VCaP (cell line): ENCODE data around the gene CDC7.

Source experiments
- H3K27ac ChIP-seq: fragments of 450-650 bp; 2 replicates; pipeline ENCODE4 v1.5.1; 2017
- TF ChIP-seq, protein P1 (sequence below): fragments of 450-650 bp; conservative IDR thresholded peaks from 2 replicates; pipeline ENCODE4 v1.5.1; 2017; ENCODE audit warnings: mild to moderate bottlenecking, moderate library complexity

CDC7 gene

DNA sequence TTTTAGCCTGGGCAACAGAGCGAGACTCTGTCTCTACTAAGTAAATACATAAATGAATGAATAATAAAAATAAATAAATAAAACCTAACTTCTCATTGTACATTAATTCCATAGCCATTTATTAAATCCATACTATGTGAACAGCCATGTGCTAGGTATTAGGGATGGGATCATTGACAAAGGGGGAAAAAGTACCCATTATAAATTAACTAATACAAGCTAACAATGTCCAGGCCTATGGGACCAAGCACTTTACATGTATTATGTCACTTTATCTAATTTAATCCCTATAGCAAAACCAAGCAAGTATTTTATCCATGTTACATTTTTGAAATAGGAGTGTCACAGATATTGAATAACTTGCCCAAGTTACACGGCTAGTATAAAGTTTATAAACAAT lies 2.6 kb upstream of the CDC7 start:
- H3K27ac ChIP-seq, result no peak overlapping the region
- TF ChIP-seq, protein P1, sequence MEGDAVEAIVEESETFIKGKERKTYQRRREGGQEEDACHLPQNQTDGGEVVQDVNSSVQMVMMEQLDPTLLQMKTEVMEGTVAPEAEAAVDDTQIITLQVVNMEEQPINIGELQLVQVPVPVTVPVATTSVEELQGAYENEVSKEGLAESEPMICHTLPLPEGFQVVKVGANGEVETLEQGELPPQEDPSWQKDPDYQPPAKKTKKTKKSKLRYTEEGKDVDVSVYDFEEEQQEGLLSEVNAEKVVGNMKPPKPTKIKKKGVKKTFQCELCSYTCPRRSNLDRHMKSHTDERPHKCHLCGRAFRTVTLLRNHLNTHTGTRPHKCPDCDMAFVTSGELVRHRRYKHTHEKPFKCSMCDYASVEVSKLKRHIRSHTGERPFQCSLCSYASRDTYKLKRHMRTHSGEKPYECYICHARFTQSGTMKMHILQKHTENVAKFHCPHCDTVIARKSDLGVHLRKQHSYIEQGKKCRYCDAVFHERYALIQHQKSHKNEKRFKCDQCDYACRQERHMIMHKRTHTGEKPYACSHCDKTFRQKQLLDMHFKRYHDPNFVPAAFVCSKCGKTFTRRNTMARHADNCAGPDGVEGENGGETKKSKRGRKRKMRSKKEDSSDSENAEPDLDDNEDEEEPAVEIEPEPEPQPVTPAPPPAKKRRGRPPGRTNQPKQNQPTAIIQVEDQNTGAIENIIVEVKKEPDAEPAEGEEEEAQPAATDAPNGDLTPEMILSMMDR, result no peak

DNA sequence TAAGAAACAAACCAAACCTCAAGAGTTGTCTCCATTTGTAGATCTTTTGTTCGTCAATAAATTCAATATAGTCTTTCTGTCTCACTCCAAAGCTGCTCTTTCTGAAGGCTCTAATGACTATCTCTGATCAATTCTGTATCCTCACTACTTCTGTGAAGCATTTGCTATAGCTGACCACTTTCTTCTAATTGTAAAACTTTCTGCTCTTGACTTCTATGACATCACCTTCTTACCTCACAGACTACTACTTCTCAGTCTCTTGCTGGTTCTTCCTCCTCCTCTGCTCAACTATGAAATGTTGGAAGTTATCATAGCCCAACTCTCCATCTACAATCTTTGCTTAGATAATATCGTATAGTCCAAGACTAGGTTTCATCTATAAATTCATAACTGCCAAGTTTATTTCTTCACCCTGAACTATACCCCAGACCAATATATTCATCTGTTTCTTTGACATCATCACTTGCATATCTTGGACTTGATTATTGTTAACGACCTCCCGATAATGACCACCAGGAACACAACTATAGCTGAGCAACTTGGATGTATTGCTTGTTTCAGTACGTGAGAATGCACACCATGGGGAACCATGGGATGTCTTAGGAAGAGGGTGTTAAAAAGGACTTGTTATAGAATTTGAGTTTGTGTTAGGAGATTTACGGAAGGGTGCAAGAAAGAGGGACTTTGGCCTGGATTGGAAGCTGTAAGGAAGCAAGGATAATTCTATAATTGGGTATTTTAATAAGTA lies 2.0 kb upstream of the CDC7 start:
- H3K27ac ChIP-seq, result no peak overlapping the region
- TF ChIP-seq, protein P1, result no peak

DNA sequence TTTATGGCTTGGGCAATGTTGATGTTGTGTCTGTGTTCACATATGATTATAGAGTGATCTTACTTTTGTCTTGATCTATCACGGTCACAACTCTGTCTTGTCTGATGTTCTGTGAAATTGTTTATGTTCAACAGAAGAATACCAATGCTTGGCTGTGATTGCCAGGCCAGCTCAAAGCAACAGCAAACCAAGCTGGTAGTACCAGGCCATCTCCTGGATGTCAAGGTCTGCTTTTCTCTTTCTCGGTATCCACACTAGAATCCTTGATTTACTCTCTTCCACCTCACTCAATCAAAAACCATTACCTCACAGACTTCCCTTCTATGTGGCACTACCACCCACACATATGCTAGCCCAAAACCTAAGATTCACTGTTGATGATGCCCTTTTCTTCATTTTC lies 1.3 kb upstream of the CDC7 start:
- TF ChIP-seq, protein P1, result no peak
- no peak overlapping the region for H3K27ac ChIP-seq

DNA sequence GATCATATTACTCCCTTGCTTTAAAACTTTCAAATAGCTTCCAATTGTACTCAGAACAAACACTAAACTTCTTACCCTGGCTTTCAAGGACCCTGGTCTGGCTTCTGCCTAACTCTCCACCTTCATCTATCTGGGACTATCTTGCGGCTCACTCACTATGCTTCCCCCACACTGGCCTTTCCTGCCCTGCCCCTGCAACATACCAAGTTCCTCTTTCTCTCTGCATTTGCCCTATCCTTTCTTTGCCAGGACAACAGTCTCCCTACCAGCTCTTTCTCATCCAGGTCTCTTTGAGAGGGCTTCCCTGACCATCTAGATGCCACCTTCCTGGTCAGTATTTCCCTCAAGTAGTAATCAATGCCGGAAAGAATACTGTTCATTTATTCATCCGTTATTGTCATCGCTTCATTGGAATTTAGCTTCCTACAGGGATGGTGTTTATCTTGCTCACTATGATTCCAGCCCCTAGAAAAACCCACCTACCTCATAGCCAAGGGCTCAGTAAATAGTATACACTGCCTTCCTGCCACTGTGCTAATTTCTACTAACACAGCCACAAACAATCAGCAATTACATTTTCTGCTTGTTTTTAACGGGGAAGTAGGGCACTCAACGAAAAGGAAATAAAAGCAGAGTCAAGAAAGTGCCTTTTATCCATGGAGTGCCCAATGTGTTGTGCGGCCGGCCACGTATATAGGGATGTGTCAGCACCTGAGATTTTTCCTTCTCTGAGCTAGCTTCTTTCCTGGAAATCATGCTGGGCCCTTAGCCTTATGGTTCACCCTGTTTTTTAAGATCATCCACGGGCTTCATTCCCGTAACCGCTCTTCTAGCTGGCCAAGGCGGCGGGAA lies 521 bp upstream of the CDC7 start:
- TF ChIP-seq, protein P1, result no peak
- H3K27ac ChIP-seq, result peak overlapping the region; percentile 80

DNA sequence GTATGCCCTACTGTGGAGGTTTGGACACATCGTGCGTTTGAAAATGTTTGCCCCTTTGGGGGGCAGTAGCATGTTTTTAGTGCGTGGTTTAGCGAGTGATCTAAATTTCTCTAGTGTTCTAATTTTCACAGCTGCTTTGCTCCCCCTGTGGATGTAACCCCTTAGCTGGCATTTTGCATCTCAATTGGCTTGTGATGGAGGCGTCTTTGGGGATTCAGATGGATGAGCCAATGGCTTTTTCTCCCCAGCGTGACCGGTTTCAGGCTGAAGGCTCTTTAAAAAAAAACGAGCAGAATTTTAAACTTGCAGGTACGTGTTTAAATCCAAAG lies 836 bp downstream of the CDC7 start:
- H3K27ac ChIP-seq, result peak overlapping the region; percentile 80
- TF ChIP-seq, protein P1, result peak; percentile 51

DNA sequence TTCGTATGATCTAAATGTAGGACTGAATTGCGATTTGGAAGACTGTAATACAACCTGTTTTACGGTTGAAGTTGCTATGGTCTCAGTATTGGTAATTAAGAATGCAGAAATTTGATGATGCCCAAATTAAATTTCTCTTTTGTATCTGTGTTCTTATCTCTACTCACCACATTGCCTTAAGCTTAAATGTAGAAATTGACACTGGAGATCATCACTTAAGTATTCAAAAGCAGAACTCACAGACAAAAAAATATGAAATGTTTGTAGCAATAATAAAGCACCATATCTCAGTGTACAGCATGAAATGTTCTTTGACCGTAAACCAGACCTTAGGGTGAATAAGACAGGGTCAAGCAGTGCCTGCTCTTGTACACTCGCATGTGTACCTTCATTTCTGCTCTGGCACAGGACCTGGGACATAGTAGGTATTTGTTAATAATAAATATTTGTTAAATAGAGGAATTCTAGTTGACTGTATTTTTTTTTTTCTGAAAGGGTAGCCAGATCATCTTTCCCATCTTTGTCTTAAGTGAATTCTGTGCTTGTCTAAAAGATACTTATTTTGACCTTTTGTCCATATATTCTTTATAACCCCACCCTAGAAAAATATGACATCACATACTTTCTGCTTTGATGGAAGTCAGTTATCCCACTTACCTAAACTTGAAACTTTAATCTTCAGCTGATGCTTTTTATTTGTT lies 1.5 kb downstream of the CDC7 start:
- peak overlapping the region; percentile 80 for H3K27ac ChIP-seq
- TF ChIP-seq, protein P1, result no peak

DNA sequence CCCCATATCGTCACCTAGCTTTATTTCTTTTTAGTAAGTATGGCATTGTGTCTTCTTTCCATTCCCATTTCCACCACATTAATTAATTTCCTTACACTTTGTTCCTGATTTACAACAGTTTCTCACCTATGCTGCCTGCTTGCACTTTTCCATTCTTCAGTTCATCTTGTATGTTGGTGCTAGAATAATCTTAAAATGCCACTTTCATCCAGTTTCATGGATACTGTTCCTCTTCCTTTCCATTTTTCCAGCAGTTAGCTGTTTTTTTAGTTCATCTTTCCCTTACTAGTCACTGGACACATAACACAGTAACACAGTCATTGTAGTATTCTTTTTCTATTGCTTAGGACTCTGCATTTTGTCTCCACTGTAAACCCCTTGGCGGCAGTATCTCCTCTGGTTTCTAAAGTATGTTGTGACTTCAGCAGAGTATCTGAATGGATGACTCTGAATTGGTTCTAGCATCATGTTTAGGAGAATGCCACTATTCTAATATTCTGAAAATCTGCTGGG lies 2.1 kb downstream of the CDC7 start:
- TF ChIP-seq, protein P1, result peak; percentile 17; the same call in 1 of the 2 replicates
- H3K27ac ChIP-seq, result peak overlapping the region; percentile 80
